ENCODE measurements around the gene PTH1R.

PTH1R gene

DNA sequence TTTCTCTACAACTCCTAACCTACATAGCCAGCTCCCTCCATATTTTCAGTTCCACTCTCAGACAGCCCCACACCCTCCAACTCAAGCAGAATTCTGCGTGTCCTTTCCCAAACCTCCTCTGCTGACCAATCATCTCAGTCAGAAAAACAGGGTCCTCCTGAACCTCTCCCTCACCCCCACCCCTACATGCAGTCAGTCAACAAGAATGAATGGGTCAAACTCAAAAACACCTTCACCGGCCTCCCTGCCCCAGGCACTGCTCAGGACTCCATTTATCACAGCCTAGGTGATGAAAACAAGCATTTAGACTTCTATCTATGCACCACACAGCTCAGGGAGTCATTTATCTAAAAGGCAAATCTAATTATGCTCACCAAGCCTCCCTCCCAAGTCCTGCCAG, 46.7 kb upstream of the PTH1R start:
- H3K27ac ChIP-seq (replicated peaks), result no peak overlapping the region
- no peaks in the 10 kb centered on the region for H3K27me3 ChIP-seq (ENCODE audit: insufficient read depth, poor library complexity, severe bottlenecking)
- no peak overlapping the region for H3K4me3 ChIP-seq (replicated peaks; ENCODE audit: insufficient read depth, low read length)
- no peak for DNase-seq (ENCODE audit: low read depth in 1 of 2, low spot score in 1 of 2)
- no peak for TF ChIP-seq SPI1 (IDR thresholded peaks at IDR 0.05; ENCODE audit: borderline replicate concordance, low read depth)
- TF ChIP-seq, protein P1, sequence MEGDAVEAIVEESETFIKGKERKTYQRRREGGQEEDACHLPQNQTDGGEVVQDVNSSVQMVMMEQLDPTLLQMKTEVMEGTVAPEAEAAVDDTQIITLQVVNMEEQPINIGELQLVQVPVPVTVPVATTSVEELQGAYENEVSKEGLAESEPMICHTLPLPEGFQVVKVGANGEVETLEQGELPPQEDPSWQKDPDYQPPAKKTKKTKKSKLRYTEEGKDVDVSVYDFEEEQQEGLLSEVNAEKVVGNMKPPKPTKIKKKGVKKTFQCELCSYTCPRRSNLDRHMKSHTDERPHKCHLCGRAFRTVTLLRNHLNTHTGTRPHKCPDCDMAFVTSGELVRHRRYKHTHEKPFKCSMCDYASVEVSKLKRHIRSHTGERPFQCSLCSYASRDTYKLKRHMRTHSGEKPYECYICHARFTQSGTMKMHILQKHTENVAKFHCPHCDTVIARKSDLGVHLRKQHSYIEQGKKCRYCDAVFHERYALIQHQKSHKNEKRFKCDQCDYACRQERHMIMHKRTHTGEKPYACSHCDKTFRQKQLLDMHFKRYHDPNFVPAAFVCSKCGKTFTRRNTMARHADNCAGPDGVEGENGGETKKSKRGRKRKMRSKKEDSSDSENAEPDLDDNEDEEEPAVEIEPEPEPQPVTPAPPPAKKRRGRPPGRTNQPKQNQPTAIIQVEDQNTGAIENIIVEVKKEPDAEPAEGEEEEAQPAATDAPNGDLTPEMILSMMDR (IDR thresholded peaks at IDR 0.05; ENCODE audit: insufficient read depth, low read length), result no peak
- TF ChIP-seq, protein P2, sequence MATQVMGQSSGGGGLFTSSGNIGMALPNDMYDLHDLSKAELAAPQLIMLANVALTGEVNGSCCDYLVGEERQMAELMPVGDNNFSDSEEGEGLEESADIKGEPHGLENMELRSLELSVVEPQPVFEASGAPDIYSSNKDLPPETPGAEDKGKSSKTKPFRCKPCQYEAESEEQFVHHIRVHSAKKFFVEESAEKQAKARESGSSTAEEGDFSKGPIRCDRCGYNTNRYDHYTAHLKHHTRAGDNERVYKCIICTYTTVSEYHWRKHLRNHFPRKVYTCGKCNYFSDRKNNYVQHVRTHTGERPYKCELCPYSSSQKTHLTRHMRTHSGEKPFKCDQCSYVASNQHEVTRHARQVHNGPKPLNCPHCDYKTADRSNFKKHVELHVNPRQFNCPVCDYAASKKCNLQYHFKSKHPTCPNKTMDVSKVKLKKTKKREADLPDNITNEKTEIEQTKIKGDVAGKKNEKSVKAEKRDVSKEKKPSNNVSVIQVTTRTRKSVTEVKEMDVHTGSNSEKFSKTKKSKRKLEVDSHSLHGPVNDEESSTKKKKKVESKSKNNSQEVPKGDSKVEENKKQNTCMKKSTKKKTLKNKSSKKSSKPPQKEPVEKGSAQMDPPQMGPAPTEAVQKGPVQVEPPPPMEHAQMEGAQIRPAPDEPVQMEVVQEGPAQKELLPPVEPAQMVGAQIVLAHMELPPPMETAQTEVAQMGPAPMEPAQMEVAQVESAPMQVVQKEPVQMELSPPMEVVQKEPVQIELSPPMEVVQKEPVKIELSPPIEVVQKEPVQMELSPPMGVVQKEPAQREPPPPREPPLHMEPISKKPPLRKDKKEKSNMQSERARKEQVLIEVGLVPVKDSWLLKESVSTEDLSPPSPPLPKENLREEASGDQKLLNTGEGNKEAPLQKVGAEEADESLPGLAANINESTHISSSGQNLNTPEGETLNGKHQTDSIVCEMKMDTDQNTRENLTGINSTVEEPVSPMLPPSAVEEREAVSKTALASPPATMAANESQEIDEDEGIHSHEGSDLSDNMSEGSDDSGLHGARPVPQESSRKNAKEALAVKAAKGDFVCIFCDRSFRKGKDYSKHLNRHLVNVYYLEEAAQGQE (IDR thresholded peaks at IDR 0.05; ENCODE audit: insufficient replicate concordance, low read depth), result no peak
- no peak for TF ChIP-seq GABPA (IDR thresholded peaks at IDR 0.05; ENCODE audit: low read depth)
- TF ChIP-seq POLR2AphosphoS5 (IDR thresholded peaks at IDR 0.05; ENCODE audit: low read depth), result no peak

DNA sequence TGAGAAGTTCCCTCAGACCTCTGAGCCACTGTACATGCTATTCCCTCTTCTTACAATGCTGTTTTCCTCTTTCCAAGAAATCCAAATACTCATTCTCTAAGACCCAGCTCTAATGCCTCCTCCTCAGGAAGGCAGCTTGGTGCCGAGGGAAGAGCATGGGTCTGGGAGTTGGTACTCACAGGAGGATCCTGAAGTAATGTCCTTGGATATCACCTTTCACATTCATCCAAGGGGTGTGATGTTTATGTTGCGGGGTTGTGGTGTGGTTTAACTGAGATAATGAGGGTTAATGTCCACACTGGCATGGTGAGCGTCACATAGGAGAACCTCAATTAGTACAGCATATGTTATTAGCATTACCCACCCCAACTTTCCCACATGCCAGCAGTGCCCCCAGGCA, 46.2 kb upstream of the PTH1R start:
- TF ChIP-seq, protein P1 (IDR thresholded peaks at IDR 0.05; ENCODE audit: insufficient read depth, low read length), result no peak
- TF ChIP-seq POLR2AphosphoS5 (IDR thresholded peaks at IDR 0.05; ENCODE audit: low read depth), result no peak
- no peak for TF ChIP-seq GABPA (IDR thresholded peaks at IDR 0.05; ENCODE audit: low read depth)
- TF ChIP-seq SPI1 (IDR thresholded peaks at IDR 0.05; ENCODE audit: borderline replicate concordance, low read depth), result no peak
- TF ChIP-seq, protein P2 (IDR thresholded peaks at IDR 0.05; ENCODE audit: insufficient replicate concordance, low read depth), result no peak
- Histone ChIP-seq H3K27ac (replicated peaks) (no peak overlapping the region), H3K4me3 (replicated peaks; ENCODE audit: insufficient read depth, low read length) (no peak overlapping the region)

DNA sequence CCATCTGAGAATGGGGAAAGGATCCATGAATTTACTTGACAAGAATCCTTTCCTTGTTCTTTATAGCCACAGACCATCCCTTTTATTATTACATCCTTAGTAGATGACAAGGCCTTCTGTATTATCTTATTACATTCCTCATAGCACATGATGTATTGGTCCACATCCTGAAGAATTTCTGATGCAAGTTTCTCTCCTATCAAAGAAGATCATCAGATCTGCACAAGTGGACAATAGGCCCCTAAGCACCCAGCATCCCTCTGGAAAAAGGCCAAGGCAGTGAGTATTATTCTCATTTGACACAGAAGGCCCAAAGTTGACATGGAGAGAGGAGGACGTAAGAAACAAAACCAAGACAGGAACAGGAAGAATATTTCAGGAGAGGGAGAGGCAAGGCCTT, 45.7 kb upstream of the PTH1R start:
- H3K27me3 ChIP-seq (ENCODE audit: insufficient read depth, poor library complexity, severe bottlenecking), result no peaks in the 10 kb centered on the region
- no peak overlapping the region for H3K4me3 ChIP-seq (replicated peaks; ENCODE audit: insufficient read depth, low read length)
- H3K27ac ChIP-seq (replicated peaks), result no peak overlapping the region
- DNase-seq (ENCODE audit: low read depth in 1 of 2, low spot score in 1 of 2), result no peak
- TF ChIP-seq SPI1 (IDR thresholded peaks at IDR 0.05; ENCODE audit: borderline replicate concordance, low read depth), result no peak
- TF ChIP-seq, protein P2 (IDR thresholded peaks at IDR 0.05; ENCODE audit: insufficient replicate concordance, low read depth), result no peak
- TF ChIP-seq, protein P1 (IDR thresholded peaks at IDR 0.05; ENCODE audit: insufficient read depth, low read length), result no peak
- no peak for TF ChIP-seq GABPA (IDR thresholded peaks at IDR 0.05; ENCODE audit: low read depth)
- no peak for TF ChIP-seq POLR2AphosphoS5 (IDR thresholded peaks at IDR 0.05; ENCODE audit: low read depth)

More for the DNA sequence above, 46.2 kb upstream of the PTH1R start:
- no peaks in the 10 kb centered on the region for H3K27me3 ChIP-seq (ENCODE audit: insufficient read depth, poor library complexity, severe bottlenecking)
- DNase-seq (ENCODE audit: low read depth in 1 of 2, low spot score in 1 of 2), result no peak
